ENCODE data around the gene TMEM63B.

TMEM63B gene

GRCh38 chr6:44145839-44146238, 18.5 kb downstream of the TMEM63B start:
- no peak for DNase-seq

- no peak for DNase-seq
Observed at GRCh38 chr6:44146685-44147084, 19.3 kb downstream of the TMEM63B start.

GRCh38 chr6:44147256-44147655, 19.9 kb downstream of the TMEM63B start:
- DNase-seq = no peak

GRCh38 chr6:44148306-44148705, 21.0 kb downstream of the TMEM63B start:
- DNase-seq = no peak

GRCh38 chr6:44149369-44150012, 22.1 kb downstream of the TMEM63B start:
- DNase-seq = no peak

GRCh38 chr6:44150317-44150917, 23.1 kb downstream of the TMEM63B start:
- no peak for DNase-seq

- peak in 11 of 14 donors; percentile 6 to 67 (median 30) for DNase-seq
Observed at GRCh38 chr6:44151348-44152108, 24.2 kb downstream of the TMEM63B start.

- no peak for DNase-seq
Observed at GRCh38 chr6:44152109-44152461, 24.7 kb downstream of the TMEM63B start.

GRCh38 chr6:44152533-44152932, 25.2 kb downstream of the TMEM63B start:
- no peak for DNase-seq

GRCh38 chr6:44154067-44154466, 26.7 kb downstream of the TMEM63B start:
- no peak for DNase-seq

- DNase-seq = no peak
Observed at GRCh38 chr6:44156494-44157151, 29.3 kb downstream of the TMEM63B start.

GRCh38 chr6:44157152-44157521, 29.8 kb downstream of the TMEM63B start:
- no peak for DNase-seq

- no peak for DNase-seq
Observed at GRCh38 chr6:44158770-44159228, 31.4 kb downstream of the TMEM63B start, which contains the start of gene CAPN11. Gene CAPN11, plus strand, starts transcription at chr6:44158820. Its CDS starts 29 bp downstream, at chr6:44158849.

GRCh38 chr6:44161997-44162338, 34.6 kb downstream of the TMEM63B start:
- DNase-seq = no peak

GRCh38 chr6:44162876-44163625, 35.7 kb downstream of the TMEM63B start:
- no peak for DNase-seq

GRCh38 chr6:44166116-44166515, 38.8 kb downstream of the TMEM63B start:
- DNase-seq = no peak

- DNase-seq = no peak
Observed at GRCh38 chr6:44166591-44167184, 39.3 kb downstream of the TMEM63B start.

GRCh38 chr6:44167567-44167966, 40.2 kb downstream of the TMEM63B start:
- DNase-seq = no peak

GRCh38 chr6:44169154-44169553, 41.8 kb downstream of the TMEM63B start:
- DNase-seq = no peak

GRCh38 chr6:44169886-44170570, 42.7 kb downstream of the TMEM63B start:
- no peak for DNase-seq

- DNase-seq = no peak
Observed at GRCh38 chr6:44171899-44172546, 44.7 kb downstream of the TMEM63B start.

All from C1 segment of cervical spinal cord (tissue), 14 donors.